K562 (cell line): ENCODE measurements around the gene SESN3. TPM values are rescaled to one million over a fixed set of nuclear protein-coding genes. Genes with fewer than 3 reads are reported as not detected.

ENCODE experiments used
- ATAC-seq: fragments of 200-7000 bp; cut with Tn5 transposase; 3 replicates; pipeline ENCODE4 v1.9.1; 2020; ENCODE audit warnings: moderate library complexity
- BruUV-seq: library from RNA; stranded (reverse); fragments of 400-500 nt; replicated peaks from 2 replicates; lab custom pipeline; 2021; lab: Mats Ljungman, UMichigan
- CTCF ChIA-PET: fragments of 300-600 bp; formaldehyde crosslinking; extraction: SDS; loops from one replicate; lab custom pipeline; 2021; ENCODE audit warnings: low intra/inter-chr PET ratio; lab: Yijun Ruan, JAX
- POLR2A ChIA-PET: fragments of 300-600, 350-650 bp; sonication (Branson Sonifier 250); formaldehyde crosslinking; extraction: SDS; loops from one replicate; lab custom pipeline; 2021; ENCODE audit warnings: antibody characterized with exemption, inconsistent platforms; lab: Yijun Ruan, JAX
- DNase-seq, 4 experiments: peaks; one replicate each; pipeline versions ENCODE4 v3.0.0 to v3.0.0-alpha.2; 2011 to 2018; ENCODE audit warnings: low spot score in 3 of 4, mixed read lengths in 3 of 4; ENCODE audit errors: extremely low read depth in 1 of 4
- FAIRE-seq: peaks from 2 replicates; lab custom pipeline; 2011; peaks lifted over from hg19 to GRCh38; lab: Jason Lieb, UNC
- H2AFZ ChIP-seq: 2 replicates; pipeline ENCODE4 v1.6.0; 2011; ENCODE audit warnings: low read depth, low read length, control low read depth, inconsistent platforms
- H3K27ac ChIP-seq: fragments of 200-600 bp; 3 replicates; pipeline ENCODE4 v1.8.0; 2011; ENCODE audit warnings: low read depth, mild to moderate bottlenecking, control low read depth, inconsistent platforms, low read length, moderate library complexity, mixed read lengths; ENCODE audit errors: extremely low read depth
- H3K27me3 ChIP-seq, 2 experiments: fragments of 300-600 bp in 1 of 2; 2 replicates in 1 of 2; 3 replicates in 1 of 2; pipeline versions ENCODE4 v1.6.0 to v1.8.0; 2011; ENCODE audit warnings: inconsistent platforms in 2 of 2, low read length in 2 of 2, mild to moderate bottlenecking in 1 of 2, mixed read lengths in 1 of 2, moderate library complexity in 1 of 2; ENCODE audit not compliant: control insufficient read depth in 2 of 2, insufficient read depth in 2 of 2
- H3K36me3 ChIP-seq: fragments of 300-600 bp; 3 replicates; pipeline ENCODE4 v1.8.0; 2011; ENCODE audit warnings: mild to moderate bottlenecking, low read length, inconsistent platforms; ENCODE audit not compliant: control insufficient read depth, insufficient read depth
- H3K4me1 ChIP-seq, 2 experiments: fragments of 200-600 bp in 1 of 2; replicated peaks in 1 of 2; 2 replicates in 1 of 2; 3 replicates in 1 of 2; pipeline versions ENCODE4 v1.5.1 to v1.8.0; 2011; ENCODE audit warnings: inconsistent platforms in 2 of 2, low read length in 2 of 2, mild to moderate bottlenecking in 1 of 2, mixed read lengths in 1 of 2, moderate library complexity in 1 of 2; ENCODE audit not compliant: control insufficient read depth in 2 of 2, insufficient read depth in 2 of 2
- H3K4me2 ChIP-seq: 2 replicates; pipeline ENCODE4 v1.6.1; 2011; ENCODE audit warnings: low read length, control low read depth, inconsistent platforms, mixed read lengths; ENCODE audit not compliant: insufficient read depth
- H3K4me3 ChIP-seq: fragments of 200-600 bp; sonication (generic), shearing (Covaris generic); 2 replicates; pipeline ENCODE4 v1.5.1; 2016; ENCODE audit warnings: control low read depth, inconsistent platforms
- H3K79me2 ChIP-seq: fragments of 200-600 bp; 3 replicates; pipeline ENCODE4 v1.8.0; 2011; ENCODE audit warnings: low read length, inconsistent platforms; ENCODE audit not compliant: control insufficient read depth, insufficient read depth
- H3K9ac ChIP-seq, 2 experiments: 2 replicates each; pipeline versions ENCODE4 v1.6.0 to v1.6.1; 2011; ENCODE audit warnings: low read depth in 2 of 2, low read length in 2 of 2, control low read depth in 1 of 2, inconsistent platforms in 1 of 2, mild to moderate bottlenecking in 1 of 2, mixed read lengths in 1 of 2; ENCODE audit not compliant: insufficient read depth in 1 of 2
- H3K9me1 ChIP-seq: one replicate; pipeline ENCODE4 v1.6.0; 2011; ENCODE audit warnings: inconsistent platforms, mild to moderate bottlenecking, low read length, moderate library complexity; ENCODE audit not compliant: control insufficient read depth, insufficient read depth
- H3K9me3 ChIP-seq: replicated peaks from 2 replicates; pipeline ENCODE4 v1.5.1; 2011; ENCODE audit warnings: low read depth, low read length, inconsistent platforms; ENCODE audit not compliant: control insufficient read depth, insufficient read depth
- H4K20me1 ChIP-seq: replicated peaks from 2 replicates; pipeline ENCODE4 v1.6.1; 2011; ENCODE audit warnings: low read length, inconsistent platforms, mixed read lengths; ENCODE audit not compliant: control insufficient read depth, insufficient read depth
- BACH1 ChIP-seq: fragments of 200-800 bp; sonication (Bioruptor generic); IDR thresholded peaks from 2 replicates; pipeline ENCODE4 v1.6.1; 2016; ENCODE audit warnings: missing genetic modification characterization, missing compliant biosample characterization
- C11orf30 ChIP-seq: fragments of 450-650 bp; IDR thresholded peaks from 2 replicates; pipeline ENCODE4 v1.6.1; 2016; ENCODE audit warnings: low read depth, mild to moderate bottlenecking
- CEBPB ChIP-seq: fragments of 450-650 bp; IDR thresholded peaks from 2 replicates; pipeline ENCODE4 v1.6.1; 2016; ENCODE audit warnings: missing genetic modification characterization, missing compliant biosample characterization
- CEBPG ChIP-seq, 3 experiments: fragments of 200-800 bp in 1 of 3; sonication (Bioruptor generic) in 1 of 3; sonication (generic) in 1 of 3; formaldehyde crosslinking in 1 of 3; IDR thresholded peaks in 2 of 3; conservative IDR thresholded peaks in 1 of 3; 2 replicates each; pipeline versions ENCODE4 v1.6.1 to v1.8.0; 2016 to 2022; ENCODE audit warnings: missing compliant biosample characterization in 2 of 3, missing genetic modification characterization in 2 of 3, mild to moderate bottlenecking in 1 of 3, missing genetic modification reagents in 1 of 3
- ELF1 ChIP-seq: fragments of 200-800 bp; sonication (Bioruptor generic); IDR thresholded peaks from 2 replicates; pipeline ENCODE4 v1.6.1; 2016; ENCODE audit warnings: missing genetic modification characterization, missing compliant biosample characterization
- FOSL1 ChIP-seq: fragments of 200-800 bp; sonication (Bioruptor generic); conservative IDR thresholded peaks from 2 replicates; pipeline ENCODE4 v1.6.1; 2016; ENCODE audit warnings: missing genetic modification characterization, missing compliant biosample characterization
- GABPA ChIP-seq: fragments of 200-800 bp; sonication (Bioruptor generic); conservative IDR thresholded peaks from 2 replicates; pipeline ENCODE4 v1.6.1; 2016; ENCODE audit warnings: low read depth, missing genetic modification characterization, missing compliant biosample characterization
- IRF9 ChIP-seq: fragments of 450-650 bp; IDR thresholded peaks from 2 replicates; pipeline ENCODE4 v1.6.1; 2016; ENCODE audit warnings: missing biosample characterization, missing genetic modification characterization
- MAFF ChIP-seq: IDR thresholded peaks from 2 replicates; pipeline ENCODE4 v1.6.1; 2012; ENCODE audit warnings: low read length, improper control_type of control experiment
- MAFG ChIP-seq: fragments of 450-650 bp; conservative IDR thresholded peaks from 2 replicates; pipeline ENCODE4 v1.6.1; 2016; ENCODE audit warnings: missing genetic modification characterization, missing compliant biosample characterization
- SIRT6 ChIP-seq: IDR thresholded peaks from one replicate; pipeline ENCODE4 v1.6.1; 2012; ENCODE audit warnings: low read depth, mild to moderate bottlenecking, control low read depth, inconsistent platforms, low read length, moderate library complexity
- THRAP3 ChIP-seq: fragments of 450-650 bp; IDR thresholded peaks from 2 replicates; pipeline ENCODE4 v1.6.1; 2016; ENCODE audit warnings: mild to moderate bottlenecking, inconsistent platforms, borderline replicate concordance
- TRIM24 ChIP-seq, 2 experiments: fragments of 450-650 bp; IDR thresholded peaks; 2 replicates each; pipeline ENCODE4 v1.6.1; 2016
- ZNF316 ChIP-seq: fragments of 450-650 bp; IDR thresholded peaks from 2 replicates; pipeline ENCODE4 v1.6.1; 2016
- ZZZ3 ChIP-seq: fragments of 450-650 bp; IDR thresholded peaks from 2 replicates; pipeline ENCODE4 v1.6.1; 2016; ENCODE audit warnings: antibody characterized with exemption, mild to moderate bottlenecking, moderate library complexity
- WGBS: fragments of 100-300 bp; shearing (Covaris generic); methylation state at CpG from one replicate; pipeline ENCODE4 v1.1.6; 2016; ENCODE audit warnings: low coverage, mixed read lengths; ENCODE audit not compliant: insufficient coverage; ENCODE audit errors: missing lambda C conversion rate; 5-methylcytosine and 5-hydroxymethylcytosine counted together
- in situ Hi-C: fragments of 300-500 bp; cut with MboI; formaldehyde crosslinking; loops from 4 replicates; pipeline ENCODE4 v1.15.0; 2018; ENCODE audit warnings: inconsistent platforms, mixed read lengths
- intact Hi-C: fragments of 100-400 bp; cut with micrococcal nuclease; formaldehyde crosslinking; loops from 2 replicates; pipeline ENCODE4 v1.14.2; 2022
- polyA plus RNA-seq, 8 experiments: library from polyadenylated mRNA; depleted of rRNA in 4 of 8; stranded (reverse) in 5 of 8; unstranded in 3 of 8; fragments of >200 nt; fragmentation: Nextera tagmentation in 2 of 8; fragmentation: Illumina TruSeq in 1 of 8; extraction: Ambion mirVana in 2 of 8; extraction: Trizol in 1 of 8; gene quantifications; 2 replicates each; pipeline versions ENCODE4 v1.2.1 to v1.2.3, GENCODE V29; 2011 to 2014; ENCODE audit warnings: inconsistent platforms in 1 of 8, missing spikeins in 1 of 8
- total RNA-seq, 7 experiments: library from RNA; depleted of rRNA in 6 of 7; stranded (reverse); fragments of >200 nt in 6 of 7; fragmentation: Illumina TruSeq in 2 of 7; extraction: Trizol in 2 of 7; gene quantifications; 2 replicates each; pipeline versions ENCODE4 v1.2.1 to v1.2.3, GENCODE V29; 2011 to 2021; ENCODE audit warnings: low replicate concordance in 1 of 7

SESN3 gene
- total and polyA plus RNA-seq, 9 of the 15 experiments (the other 6 are each of a cell fraction or from before 2014, with no cell fraction given): 0.44 to 2.6 (median 1.5) TPM

- TF ChIP-seq SIRT6: no peak
- BruUV-seq: no TSS peak
- Histone ChIP-seq H3K27me3 (peaks cover 0 to 2% of the 10 kb centered on the region in 2 experiments; a peak in 1 of 5 replicates), H3K36me3 (no peaks in the 10 kb centered on the region), H3K9ac (no peak overlapping the region), H3K79me2 (no peaks in the 10 kb centered on the region), H3K4me1 (0 out of 5 replicates have a peak, but pooled peaks cover 0 to 2% of the 10 kb centered on the region in 2 experiments), H4K20me1 (no peaks in the 10 kb centered on the region), H3K9me3 (no peaks in the 10 kb centered on the region; the same call in 1 of the 2 replicates), H3K4me2 (no peak overlapping the region), H2AFZ (no peak overlapping the region), H3K9me1 (no peaks in the 10 kb centered on the region), H3K27ac (no peak overlapping the region), H3K4me3 (no peak overlapping the region)
- no peak for ATAC-seq
- no peak for DNase-seq
- in situ Hi-C loops: no loop called here
- intact Hi-C loops: no loop called here
- WGBS: 18% methylated on average over 3 of the region's 4 CpGs
- CTCF ChIA-PET: no interaction called here
- POLR2A ChIA-PET: interaction anchor here (0.6 kb wide), 2 partner anchors 13 to 519 kb away, joined by 4 read pairs; no protein-coding TSS in a partner anchor
- no peak for FAIRE-seq
Observed at GRCh38 chr11:95257456-95257971, 26.5 kb upstream of the SESN3 start.

GRCh38 chr11:95256321-95256779, 25.3 kb upstream of the SESN3 start:
- Histone ChIP-seq H3K27me3 (peaks cover 0 to 2% of the 10 kb centered on the region in 2 experiments; a peak in 1 of 5 replicates), H3K9ac (no peak overlapping the region), H3K4me2 (peak overlapping the region; percentile 48), H3K9me3 (no peaks in the 10 kb centered on the region; the same call in 1 of the 2 replicates), H4K20me1 (no peaks in the 10 kb centered on the region), H3K36me3 (no peaks in the 10 kb centered on the region), H3K9me1 (no peaks in the 10 kb centered on the region), H3K79me2 (no peaks in the 10 kb centered on the region), H3K4me3 (no peak overlapping the region), H2AFZ (peak overlapping the region; percentile 79), H3K4me1 (0 out of 5 replicates have a peak, but pooled peaks cover 0 to 2% of the 10 kb centered on the region in 2 experiments), H3K27ac (no peak overlapping the region)
- WGBS: 4% methylated on average over 9 of the region's 9 CpGs
- CTCF ChIA-PET: no interaction called here
- in situ Hi-C loops (no loop called here), intact Hi-C loops (no loop called here)
- POLR2A ChIA-PET: no interaction called here
- DNase-seq: peak in 1 of 4 experiments; percentile 30
- peak; percentile 48 for FAIRE-seq
- no TSS peak for BruUV-seq
- ATAC-seq: no peak; the same call in 2 of the 3 replicates
- no peak for TF ChIP-seq CEBPG (CRISPR knock-in tag; IDR thresholded peaks at IDR 0.05)
- TF ChIP-seq CEBPG (tag; conservative IDR thresholded peaks at IDR 0.05 in 1 of 2, IDR thresholded peaks at IDR 0.05 in 1 of 2): peak; percentile 67 to 73; a peak in 3 of 4 replicates
- TF ChIP-seq FOSL1 (tag): peak; percentile 36; the same call in 1 of the 2 replicates
- 0 out of 4 replicates have a peak, but pooled peaks of 1 of the 2 experiments have one; percentile 17 for TF ChIP-seq TRIM24 (IDR thresholded peaks at IDR 0.05)
- TF ChIP-seq ZNF316: peak; percentile 90
- peak; percentile 76 for TF ChIP-seq GABPA (tag)
- TF ChIP-seq MAFG (tag): peak; percentile 92
- TF ChIP-seq IRF9 (tag): 0 out of 2 replicates have a peak, but pooled peaks have one; percentile 39
- peak; percentile 97 for TF ChIP-seq CEBPB (tag)
- TF ChIP-seq ELF1 (tag): peak; percentile 71
- no peak for TF ChIP-seq THRAP3
- 0 out of 2 replicates have a peak, but pooled peaks have one; percentile 47 for TF ChIP-seq BACH1 (tag)
- peak; percentile 81; the same call in 1 of the 2 replicates for TF ChIP-seq C11orf30
- no peak for TF ChIP-seq ZZZ3
- peak; percentile 53; the same call in 1 of the 2 replicates for TF ChIP-seq MAFF
